Measurements from ENCODE around the gene HSF4.
"Not testable (repeated sequence)": the region's sequence is repeated elsewhere in the genome, so short reads cannot be mapped to it uniquely, and the experiment has no call there.

Gene HSF4, protein sequence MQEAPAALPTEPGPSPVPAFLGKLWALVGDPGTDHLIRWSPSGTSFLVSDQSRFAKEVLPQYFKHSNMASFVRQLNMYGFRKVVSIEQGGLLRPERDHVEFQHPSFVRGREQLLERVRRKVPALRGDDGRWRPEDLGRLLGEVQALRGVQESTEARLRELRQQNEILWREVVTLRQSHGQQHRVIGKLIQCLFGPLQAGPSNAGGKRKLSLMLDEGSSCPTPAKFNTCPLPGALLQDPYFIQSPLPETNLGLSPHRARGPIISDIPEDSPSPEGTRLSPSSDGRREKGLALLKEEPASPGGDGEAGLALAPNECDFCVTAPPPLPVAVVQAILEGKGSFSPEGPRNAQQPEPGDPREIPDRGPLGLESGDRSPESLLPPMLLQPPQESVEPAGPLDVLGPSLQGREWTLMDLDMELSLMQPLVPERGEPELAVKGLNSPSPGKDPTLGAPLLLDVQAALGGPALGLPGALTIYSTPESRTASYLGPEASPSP

GRCh38 chr16:67164599-67165061 is at the start of gene HSF4:
Gene HSF4, plus strand, starts transcription at chr16:67164745. Its CDS starts 67 bp downstream, at chr16:67164812.
- no peak for DNase-seq (ENCODE audit: low read depth in 2 of 2)

DNA sequence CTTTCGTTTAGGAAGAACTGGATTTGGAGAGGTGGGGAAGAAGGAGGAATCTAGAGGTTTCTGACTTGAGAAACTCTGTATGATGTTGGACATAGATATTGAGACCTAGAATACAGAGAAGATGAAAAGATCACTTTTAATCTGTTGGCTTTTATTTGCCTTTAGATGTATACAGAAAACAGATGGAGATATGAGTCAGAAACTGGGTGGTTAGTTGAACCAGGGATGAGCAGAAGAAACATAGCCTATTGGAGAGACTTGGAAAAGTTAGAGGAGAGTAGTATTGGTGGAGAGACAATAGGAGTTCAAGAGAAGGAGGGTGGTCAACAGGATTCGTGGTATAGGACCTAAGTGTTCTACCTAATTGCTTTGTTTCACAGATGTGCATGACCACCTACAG is 49.8 kb upstream of the HSF4 start:
- DNase-seq (ENCODE audit: low read depth in 2 of 2), result no peak

- no peak for DNase-seq (ENCODE audit: low read depth in 2 of 2)
These were observed 48.9 kb upstream of the HSF4 start for GRCh38 chr16:67115639-67116038.

DNA sequence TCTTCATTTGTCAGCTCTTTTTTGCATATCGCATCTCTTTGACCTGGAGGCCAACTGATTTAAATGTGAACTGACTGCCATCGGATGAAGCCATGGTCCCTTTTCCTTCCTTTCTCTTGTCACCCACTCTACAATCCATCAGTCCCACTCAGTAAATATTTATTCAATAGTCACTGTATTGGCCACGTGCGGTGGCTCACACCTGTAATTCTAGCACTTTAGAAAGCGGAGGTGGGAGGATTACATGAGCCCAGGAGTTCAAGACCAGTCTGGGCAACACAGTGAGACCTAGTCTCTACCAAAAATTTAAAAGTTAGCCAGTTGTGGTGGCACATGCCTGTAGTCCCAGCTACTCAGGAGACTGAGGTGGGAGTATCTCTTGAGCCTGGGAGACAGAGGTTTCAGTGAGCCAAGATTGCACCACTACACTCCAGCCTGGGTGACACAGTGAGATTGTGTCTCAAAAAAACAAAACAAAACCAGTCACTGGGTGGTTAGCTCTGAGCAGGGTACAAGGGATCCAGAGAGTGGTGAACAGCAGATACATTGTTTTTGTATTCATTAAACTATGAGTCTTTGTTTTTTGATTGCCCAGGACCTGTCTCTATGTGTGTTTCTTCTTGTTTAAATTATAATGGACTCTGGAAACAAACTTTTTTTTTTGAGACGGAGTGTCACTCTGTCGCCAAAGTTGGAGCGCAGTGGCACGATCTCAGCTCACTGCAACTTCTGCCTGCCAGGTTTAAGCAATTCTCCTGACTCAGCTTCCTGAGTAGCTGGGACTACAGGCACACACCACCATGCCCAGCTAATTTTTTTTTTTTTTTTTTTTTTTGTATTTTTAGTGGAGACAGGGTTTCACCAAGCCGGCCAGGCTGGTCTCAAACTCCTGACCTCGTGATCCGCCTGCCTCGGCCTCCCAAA is 47.9 kb upstream of the HSF4 start:
- no peak for DNase-seq (ENCODE audit: low read depth in 2 of 2)

DNA sequence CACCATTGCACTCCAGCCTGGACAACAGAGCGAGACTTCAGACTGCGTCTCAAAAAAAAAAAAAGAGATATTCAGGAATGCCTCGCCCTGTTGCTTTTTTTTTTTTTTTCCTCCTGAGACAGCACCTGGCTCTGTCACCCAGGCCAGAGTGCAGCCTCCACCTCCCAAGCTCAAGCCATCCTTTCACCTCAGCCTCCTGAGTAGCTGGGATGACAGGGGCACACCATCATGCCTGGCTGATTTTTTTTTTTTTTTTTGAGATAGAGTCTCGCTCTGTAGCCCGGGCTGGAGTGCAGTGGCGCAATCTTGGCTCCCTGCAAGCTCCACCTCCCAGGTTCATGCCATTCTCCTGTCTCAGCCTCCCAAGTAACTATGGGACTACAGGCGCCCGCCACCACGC is 46.8 kb upstream of the HSF4 start:
- no peak for DNase-seq (ENCODE audit: low read depth in 2 of 2)

GRCh38 chr16:67120025-67120424 is 44.5 kb upstream of the HSF4 start:
- no peak for DNase-seq (ENCODE audit: low read depth in 2 of 2)

DNA sequence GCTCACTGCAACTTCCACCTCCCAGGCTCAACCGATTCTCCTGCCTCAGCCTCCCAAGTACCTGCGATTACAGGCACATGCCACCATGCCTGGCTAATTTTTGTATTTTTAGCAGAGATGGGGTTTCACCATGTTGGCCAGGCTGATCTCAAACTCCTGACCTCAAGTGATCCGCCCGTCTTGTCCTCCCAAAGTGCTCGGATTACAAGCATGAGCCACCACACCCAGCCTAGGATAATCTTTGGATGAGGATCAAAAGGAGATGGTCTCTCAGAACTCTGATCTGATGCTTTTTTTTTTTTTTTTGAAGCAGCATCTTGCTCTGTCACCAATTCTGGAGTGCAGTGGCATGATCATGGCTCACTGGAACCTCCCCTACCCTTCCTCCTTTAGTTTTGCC is 41.7 kb upstream of the HSF4 start:
- DNase-seq (ENCODE audit: low read depth in 2 of 2), result not testable (repeated sequence)

DNA sequence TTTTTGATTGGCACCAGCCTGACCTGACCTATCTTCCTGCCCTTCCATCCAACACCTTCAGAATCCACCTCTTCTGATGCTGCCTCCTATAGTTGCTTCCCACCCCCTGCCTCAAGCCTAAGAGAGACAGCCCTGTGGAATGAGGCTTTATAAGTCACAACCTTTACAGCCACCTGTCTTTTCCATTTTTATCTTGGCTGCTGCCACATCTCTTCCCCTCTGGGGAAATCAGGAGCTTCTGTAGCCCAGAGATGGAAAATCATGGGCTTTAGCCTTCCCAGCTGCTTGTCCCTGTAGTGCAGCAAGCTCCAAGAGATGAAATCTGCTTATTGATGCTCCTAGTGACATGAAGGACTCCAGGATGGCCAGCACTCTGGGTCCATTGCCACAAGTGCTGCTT is 36.1 kb upstream of the HSF4 start:
- no peak for DNase-seq (ENCODE audit: low read depth in 2 of 2)

GRCh38 chr16:67128887-67129286 is 35.7 kb upstream of the HSF4 start:
- DNase-seq (ENCODE audit: low read depth in 2 of 2), result no peak

- no peak for DNase-seq (ENCODE audit: low read depth in 2 of 2)
These were observed 35.1 kb upstream of the HSF4 start for GRCh38 chr16:67129422-67129821.

DNA sequence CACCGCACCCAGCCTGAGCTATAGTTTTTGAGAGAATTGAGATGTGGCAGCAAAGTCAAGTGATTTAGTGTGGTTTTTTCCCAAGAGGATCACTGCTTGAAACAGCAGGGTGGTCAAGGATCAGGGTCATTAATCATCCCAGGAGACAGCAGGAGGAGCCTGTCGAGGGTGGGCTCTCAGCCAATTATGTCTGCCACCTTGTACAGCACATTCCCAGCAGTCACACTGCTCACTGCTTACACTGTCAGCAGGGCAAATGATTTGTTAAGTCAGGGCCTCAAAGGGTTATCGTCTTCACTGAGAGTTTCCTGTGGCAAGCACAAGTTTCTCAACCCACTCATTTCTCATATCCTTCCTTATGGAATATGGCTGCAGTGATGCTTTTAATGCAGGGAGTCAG is 26.9 kb upstream of the HSF4 start:
- DNase-seq (ENCODE audit: low read depth in 2 of 2), result no peak

DNA sequence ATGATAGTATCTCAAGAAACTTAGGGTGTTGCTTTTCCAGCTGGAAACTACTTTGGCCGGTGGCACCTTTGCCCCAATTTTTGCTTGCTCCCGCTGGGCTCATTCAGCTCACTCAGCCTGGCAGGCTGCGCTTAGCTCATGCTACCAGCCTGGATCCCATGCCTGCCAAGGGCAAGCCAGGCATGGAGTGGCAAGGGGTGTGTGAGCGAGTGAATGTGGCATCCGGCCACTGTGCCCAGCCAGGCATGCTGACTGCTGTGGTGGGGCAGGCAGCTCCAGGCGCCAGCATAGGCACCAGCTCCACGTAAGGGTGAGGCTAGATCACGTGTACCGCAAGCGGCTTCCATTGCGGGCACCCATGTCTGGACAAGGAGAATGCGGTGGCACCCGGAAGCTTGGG is 23.2 kb upstream of the HSF4 start:
- no peak for DNase-seq (ENCODE audit: low read depth in 2 of 2)

- DNase-seq (ENCODE audit: low read depth in 2 of 2), result no peak
These were observed 22.2 kb upstream of the HSF4 start for GRCh38 chr16:67142342-67142741.

DNA sequence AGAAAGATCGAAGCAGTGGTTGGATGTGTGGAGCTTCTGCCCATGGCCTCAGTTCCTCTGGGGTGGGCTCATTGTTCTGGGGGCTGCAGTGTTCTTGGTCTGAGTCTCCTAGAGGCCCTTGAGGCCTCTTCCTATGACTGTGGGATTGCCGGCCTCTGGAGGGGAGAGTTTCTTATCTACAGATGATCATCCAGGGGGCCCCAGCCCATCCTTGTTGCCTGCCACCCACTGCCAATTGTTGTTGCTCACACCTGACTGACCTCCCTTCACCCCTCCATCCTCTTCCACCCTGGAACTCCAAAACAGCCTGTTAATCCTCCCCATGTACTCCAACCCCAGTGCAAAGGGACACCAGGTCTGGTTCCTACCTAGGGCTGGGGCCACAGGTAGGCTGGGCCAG is 19.6 kb upstream of the HSF4 start:
- DNase-seq (ENCODE audit: low read depth in 2 of 2), result no peak

GRCh38 chr16:67145746-67146145 is 18.8 kb upstream of the HSF4 start:
- DNase-seq (ENCODE audit: low read depth in 2 of 2), result no peak

DNA sequence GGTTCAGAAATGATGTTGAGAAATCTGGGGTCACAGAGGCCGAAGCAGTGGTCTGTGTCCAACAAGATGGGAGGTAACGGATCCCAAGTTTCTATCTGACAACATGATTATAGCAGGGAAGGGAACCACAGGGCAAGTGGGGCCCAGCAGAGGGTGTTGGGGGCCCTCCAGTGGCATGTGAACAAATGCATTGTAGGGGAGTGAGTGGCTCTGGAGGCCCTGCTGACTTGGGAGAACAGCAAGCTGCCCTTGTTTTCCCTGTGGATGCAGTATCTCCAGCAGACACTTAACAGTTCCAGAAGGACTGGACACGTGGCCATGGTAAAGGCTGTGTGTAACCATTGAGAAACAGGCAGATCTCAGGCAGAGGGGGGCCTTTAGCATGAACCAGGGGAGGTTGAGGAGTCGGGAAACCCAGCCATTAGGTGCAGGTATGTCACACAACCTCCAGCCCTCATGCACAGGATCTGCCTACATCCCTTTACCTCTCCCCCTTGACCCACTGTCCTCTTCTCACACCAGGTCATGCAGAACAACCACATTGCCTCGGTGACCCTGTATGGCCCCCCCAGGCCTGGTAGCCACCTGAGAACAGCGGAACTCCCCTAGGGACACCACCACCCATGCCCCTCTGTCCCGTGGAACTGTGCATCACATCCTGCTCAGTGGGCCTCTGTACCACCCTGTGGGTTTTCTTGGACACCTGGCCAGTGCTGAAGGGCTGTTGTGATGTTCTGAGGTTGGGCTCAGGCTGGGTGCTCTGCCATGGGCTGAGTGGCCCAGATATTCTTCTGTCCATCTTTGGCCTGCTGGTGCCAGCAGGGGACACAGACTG is 17.8 kb upstream of the HSF4 start:
- no peak for DNase-seq (ENCODE audit: low read depth in 2 of 2)

DNA sequence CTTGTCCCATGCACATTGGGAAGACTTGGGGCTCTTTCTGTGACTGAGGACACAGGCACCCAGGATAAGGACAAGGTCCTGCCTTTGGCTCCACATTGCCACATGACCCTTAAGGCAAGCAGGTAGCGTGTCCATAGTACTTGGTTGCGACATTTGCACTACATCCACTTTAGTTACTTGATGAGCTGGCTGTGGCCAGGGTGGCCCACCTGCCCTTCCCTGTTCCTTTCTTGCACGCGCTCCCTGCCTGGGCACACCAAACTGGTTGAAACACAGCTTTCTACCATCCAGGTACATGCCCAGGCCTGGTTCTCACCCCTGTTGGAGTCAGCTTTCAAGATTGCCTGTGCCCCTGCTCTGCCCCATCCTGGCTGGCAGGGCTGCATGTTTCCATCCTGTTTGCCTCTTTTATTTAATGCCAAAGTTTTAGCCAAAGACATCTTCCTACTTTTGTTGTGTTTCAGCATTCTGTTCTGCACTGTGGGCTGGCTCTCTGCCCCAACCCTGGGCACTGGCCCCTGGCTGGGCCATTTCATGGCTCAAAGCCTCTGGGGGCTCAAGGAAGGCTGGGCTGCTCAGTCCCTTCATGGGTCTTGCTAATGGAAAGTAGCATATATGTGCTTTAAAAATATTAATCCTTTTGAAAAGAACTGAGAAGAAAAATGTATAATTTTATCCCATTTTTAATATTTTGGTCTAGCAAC is 17.0 kb upstream of the HSF4 start:
- DNase-seq (ENCODE audit: low read depth in 2 of 2), result no peak

- no peak for DNase-seq (ENCODE audit: low read depth in 2 of 2)
These were observed 16.3 kb upstream of the HSF4 start for GRCh38 chr16:67148221-67148620.

- DNase-seq (ENCODE audit: low read depth in 2 of 2), result no peak
These were observed 15.8 kb upstream of the HSF4 start for GRCh38 chr16:67148656-67149275.

DNA sequence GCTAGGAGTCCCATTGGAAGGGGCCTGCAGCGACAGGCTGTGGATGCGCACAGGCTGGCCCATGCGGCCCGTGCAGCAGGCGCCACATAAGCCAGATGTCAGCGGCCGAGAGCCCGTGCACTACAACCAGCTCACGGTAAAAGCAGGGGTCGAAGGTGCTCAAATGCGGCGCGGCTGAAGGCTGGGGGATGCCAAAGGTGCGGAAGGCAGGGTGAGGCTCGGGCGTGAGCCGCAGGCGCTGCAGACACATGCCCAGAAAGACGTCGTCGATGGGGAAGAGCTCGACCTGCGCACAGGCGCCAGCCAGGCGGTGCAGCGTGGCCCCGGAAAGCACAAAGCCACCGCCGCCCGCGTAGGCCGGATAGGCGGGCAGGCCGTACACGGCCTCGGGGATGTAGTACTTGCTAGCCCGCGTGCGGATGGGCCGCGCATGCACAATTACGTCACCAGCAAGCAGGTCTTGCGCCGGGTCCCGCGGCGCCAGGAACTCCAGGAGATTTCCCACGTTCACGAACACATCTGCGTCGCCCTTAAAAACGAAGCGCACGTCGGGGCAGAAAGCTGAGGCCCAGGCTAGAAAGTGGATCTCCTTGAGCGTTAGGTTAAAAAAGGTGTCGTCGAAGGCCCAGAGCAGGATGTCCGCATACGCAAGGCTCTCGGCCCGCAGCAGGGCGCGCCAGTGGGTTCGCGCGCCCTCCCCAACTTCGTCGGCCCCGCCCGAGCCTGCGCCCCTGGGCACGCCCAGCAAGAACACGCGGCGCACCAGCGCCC is 15.1 kb upstream of the HSF4 start:
- no peak for DNase-seq (ENCODE audit: low read depth in 2 of 2)

Measured in activated CD8-positive, alpha-beta memory T cell treated with anti-CD3 and anti-CD28 coated beads for 4 hours (primary cell).